HG02678 (cell line): ENCODE measurements around the gene SSR1.
"Not testable (repeated sequence)": the region's sequence is repeated elsewhere in the genome, so short reads cannot be mapped to it uniquely, and the experiment has no call there.

ENCODE experiments used
- ATAC-seq: cut with Tn5 transposase; IDR thresholded peaks from one replicate; pipeline ENCODE4 v1.9.1; 2021; ENCODE audit warnings: mild to moderate bottlenecking, moderate library complexity; ENCODE audit not compliant: unreplicated experiment

Gene SSR1

DNA sequence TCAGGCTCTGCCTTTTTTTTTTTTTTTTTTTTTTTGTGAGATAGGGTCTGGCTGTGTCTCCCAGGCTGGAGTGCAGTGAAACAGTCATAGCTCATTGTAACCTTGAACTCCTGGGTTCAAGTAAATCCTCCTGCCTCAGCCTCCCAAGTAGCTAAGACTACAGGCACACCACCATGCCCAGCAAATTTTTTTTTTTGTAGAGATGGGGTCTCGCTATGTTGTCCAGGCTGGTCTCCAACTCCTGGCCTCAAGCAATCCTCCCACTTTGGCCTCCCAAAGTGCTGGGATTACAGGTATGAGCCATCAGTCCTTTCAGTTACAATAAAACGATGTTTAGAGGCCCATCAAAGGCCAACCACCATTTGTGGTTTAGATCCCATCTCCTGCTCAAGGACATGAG lies 6.4 kb upstream of the SSR1 start:
- ATAC-seq, result not testable (repeated sequence)

DNA sequence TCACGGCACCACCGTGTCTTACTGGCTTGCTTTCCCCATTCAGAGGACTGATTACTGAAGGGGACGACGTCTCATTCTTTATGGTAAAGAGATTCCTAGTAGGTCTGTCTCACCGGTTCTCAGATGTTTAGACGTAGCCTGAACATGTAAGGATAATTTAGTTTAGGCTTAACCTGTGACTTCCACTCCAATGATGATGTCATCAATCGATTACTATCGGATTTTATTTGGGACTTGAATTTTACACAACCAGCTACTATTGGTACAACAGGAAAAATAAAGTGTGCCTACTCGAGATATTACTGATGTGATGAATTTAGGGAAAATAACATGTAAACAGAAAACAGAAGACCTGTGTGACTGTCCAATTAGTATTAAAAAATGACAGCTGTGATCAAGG lies 4.5 kb upstream of the SSR1 start:
- ATAC-seq, result no peak

DNA sequence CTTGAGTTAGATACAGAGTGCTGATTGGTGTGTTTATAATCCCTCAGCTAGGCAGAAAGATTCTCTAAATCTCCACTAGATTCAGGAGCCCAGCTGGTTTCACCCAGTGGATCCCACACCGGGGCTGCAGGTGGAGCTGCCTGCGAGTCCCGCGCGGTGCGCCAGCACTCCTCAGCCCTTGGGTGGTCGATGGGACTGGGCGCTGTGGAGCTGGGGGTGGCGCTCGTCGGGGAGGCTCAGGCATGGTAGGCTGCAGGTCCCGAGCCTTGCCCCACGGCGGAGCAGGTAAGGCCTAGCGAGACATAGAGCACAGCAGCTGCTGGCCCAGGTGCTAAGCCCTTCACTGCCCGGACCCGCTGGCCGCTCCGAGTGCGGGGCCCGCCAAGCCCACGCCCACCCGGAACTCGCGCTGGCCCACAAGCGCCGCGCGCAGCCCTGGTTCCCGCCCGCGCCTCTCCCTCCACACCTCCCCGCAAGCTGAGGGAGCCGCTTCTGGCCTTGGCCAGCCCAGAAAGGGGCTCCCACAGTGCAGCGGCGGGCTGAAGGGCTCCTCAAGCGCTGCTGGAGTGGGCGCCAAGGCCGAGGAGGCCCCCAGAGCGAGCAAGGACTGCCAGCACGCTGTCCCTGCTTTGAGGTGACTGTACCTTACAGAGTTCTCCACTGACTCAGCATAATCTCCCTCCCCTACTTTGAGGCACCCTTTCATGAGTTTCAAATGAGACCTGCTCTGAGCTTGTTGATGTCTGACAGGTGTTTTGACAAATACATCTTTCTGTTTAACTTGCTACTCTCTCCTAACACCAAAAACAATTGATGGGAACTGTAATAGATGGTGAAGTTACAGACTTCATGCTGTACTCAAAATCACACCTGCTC lies 3.9 kb upstream of the SSR1 start:
- no peak for ATAC-seq

DNA sequence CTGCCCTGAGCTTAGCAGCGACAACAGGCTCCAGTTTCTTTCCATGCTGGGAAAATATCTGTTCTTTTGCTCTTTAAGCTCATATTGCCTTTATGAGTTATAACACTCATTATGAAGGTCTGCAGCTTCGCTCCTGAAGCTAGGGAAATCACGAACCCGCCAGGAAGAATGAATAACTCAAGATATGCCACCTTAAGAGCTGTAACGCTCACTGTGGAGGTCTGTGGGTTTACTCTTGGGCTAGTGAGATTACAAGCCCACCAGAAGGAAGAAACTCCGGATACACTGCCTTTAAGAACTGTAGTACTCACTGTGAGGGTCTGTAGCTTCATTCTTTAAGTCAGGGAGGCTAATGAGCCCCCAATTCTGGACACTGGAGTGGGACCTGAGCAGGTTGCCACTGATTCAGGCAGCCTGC lies 3.0 kb upstream of the SSR1 start:
- no peak for ATAC-seq

DNA sequence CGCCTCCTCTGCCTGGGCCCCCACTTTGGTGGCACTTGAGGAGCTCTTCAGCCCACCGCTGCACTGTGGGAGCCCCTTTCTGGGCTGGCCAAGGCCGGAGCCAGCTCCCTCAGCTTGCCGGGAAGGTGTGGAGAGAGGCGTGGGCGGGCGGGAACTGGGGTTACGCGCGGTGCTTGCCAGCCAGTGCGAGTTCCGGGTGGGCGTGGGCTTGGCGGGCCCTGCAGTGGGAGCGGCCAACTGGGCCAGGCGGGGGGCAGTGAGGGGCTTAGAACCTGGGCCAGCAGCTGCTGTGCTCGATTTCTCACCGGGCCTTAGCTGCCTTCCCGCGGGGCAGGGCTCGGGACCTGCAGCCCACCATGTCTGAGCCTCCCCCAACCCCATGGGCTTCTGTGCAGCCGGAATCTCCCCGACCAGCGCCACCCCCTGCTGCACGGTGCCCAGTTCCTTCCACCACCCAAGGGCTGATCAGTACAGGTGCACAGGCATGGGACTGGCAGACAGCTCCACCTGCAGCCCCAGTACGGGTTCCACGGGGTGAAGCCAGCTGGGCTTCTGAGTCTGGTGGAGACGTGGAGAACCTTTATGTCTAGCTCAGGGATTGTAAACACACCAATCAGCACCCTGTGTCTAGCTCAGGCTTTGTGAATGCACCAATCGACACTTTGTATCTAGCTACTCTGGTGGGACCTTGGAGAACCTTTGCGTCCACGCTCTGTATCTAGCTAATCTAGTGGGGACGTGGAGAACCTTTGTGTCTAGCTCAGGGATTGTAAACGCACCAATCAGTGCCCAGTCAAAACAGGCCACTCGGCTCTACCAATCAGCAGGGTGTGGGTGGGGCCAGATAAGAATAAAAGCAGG lies 2.3 kb upstream of the SSR1 start:
- ATAC-seq, result not testable (repeated sequence)

DNA sequence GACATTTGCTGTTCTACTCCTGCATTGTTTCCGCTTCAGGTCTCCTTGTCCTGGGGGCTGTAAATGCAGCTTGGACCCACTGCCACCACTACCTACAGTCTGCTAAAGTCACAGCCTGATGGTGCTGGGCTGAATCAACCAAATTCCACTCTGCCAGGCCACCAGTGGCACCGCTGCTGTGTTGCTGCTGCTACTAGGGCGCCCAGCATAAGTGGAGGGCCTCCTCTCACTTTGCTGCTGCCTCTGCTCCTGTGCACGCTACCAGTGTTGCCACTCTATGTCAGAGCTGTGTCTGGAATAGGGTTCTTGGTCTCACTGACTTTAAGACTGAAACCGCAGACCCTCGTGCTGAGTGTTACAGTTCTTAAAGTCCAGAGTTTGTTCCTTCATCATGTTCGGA lies 1.4 kb upstream of the SSR1 start:
- ATAC-seq, result no peak

DNA sequence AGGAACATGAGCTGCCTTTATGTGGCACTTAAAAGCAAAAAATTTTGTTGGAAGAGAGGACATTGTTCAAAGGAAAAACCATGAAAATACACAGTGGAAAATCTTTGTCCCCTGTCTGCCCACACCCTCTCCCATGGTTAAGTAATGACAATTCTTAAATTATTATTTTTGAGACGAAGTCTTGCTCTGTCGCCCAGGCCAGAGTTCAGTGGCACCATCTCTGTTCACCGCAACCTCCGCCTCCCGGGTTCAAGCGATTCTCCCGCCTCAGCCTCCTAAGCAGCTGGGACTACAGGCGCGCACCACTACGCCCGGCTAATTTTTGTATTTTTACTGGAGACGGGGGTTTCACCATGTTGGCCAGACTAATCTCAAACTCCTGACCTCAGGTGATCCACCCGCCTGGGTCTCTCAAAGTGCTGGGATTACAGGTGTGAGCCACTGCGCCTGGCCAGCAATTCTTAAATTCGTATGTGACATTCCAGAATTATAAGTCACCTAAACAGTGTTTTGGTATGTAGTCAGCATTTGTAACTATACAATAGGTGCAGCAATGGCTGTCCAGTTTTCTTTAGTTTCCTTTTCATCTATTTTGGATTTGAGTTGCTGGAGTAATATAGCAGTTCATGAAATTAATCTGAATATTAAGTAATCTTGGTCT lies 636 bp upstream of the SSR1 start:
- ATAC-seq, result no peak

DNA sequence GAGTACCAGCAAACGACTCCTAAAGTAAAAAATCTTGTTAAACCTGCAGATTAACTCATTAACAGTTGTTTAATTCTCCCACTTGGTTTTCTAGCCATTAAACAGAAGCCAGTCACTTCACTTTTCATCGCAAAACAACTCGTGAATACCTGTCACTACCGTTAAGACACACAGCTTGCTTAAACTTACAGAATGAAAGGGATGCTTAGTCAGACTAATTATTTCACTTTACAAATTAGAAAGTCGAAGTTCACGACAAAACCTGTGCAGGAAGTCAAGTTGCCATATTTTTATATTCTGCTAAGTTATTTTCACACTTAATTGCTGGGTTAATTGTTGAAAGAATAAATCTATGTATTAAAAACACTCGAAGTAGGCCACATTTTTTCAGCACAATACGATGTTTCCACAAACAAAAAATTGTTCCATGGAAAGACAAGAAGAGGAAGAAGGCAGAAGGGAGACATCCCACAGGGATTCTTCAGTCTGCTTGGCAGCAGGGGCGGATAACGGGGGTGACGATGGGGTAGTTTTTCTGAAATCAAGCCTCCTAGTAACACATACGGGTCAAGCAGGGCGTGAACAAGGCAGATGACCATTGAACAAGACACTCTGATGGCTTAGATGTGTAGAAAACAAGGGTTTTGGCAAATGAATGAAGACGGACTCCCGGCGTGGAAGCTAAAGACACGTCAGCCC lies 933 bp downstream of the SSR1 start:
- no peak for ATAC-seq

DNA sequence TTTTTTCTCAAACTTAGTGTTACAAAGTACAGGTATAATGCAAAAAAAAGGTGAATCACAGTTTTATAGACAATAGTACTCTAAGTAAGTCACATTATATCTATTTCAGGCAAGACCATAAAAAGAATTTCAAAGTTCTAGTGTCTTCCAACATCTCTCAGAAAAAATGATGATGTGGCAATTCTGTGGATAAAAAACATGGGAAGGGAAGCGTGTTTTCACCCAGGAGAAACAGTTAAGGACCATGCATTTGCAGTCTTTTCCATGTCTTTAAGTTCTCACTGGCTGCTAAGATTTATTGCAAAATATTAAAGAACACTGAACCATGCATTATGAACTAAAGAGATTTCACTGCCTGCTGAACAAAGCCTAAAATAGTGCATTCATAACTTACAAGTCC lies 1.8 kb downstream of the SSR1 start:
- ATAC-seq, result no peak

DNA sequence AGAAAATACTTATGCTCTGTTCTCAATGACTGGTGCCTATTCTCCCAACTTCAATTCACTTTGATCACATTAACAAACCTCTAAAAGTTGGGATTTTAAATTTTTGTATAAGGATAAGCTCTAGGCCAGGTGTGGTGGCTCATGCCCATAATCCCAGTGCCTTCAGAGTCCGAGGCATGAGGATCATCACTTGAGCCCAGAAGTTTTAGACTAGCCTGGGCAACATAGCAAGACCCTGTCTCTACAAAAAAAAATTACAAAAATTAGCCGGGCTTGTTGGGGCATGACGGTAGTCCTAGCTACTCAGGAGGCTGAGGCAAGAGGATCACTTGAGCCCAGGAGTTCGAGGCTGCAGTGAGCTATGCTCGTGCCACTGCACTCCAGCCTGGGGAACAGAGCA lies 3.9 kb downstream of the SSR1 start:
- ATAC-seq, result no peak

DNA sequence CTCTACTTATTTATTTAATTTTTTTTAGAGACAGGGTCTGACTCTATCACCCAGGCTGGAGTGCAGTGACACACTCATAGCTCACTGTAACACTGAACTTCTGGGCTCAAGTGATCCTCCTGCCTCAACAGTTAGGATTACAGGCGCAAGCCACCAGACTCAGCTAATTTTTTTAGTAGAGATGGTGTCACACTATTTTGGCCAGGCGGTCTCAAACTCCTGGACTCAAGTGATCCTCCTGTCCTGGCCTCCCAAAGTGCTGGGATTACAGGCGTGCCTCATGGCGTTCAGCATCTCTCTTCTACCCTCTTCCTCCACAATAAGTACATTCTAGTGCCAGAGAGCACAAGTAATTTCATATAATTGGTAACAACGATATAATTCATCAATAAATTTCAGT lies 5.5 kb downstream of the SSR1 start:
- no peak for ATAC-seq

DNA sequence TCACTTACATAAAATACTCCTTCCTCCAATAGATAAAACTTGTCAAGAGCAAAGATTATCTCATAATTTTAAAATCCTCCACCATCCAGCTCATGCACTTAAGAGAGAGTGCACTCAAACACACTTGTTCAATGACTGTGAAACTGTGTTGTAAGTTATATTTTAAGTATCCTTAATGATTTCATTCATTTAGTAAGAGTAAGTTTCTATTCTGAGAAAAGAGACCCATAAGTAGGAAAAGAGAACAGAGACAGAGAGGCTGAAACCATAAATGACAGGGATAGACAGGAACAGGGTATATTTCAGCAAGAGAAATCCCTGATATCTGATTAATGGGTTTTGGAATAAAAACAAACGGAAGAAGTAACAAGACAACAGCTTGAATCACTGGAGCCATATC lies 8.2 kb downstream of the SSR1 start:
- ATAC-seq, result no peak

DNA sequence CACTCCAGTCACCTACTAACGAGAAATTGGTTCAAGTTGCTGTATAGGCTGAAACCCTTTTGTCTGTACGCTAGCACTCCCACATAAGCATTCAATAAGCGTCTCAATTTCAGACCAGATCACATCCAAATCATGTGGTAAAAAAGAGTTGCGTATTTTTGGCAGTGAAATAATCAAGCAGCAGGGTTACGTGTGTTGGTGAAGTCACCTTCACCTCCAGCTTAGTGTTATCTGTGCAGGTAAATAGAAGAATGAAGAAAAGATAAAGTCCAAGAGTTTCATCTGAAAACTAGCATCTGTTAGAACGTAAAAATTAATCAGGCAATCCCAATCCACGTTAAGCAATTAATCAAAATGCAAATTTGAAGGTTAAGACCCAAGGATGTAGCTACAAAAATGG lies 11.3 kb downstream of the SSR1 start:
- ATAC-seq, result no peak

DNA sequence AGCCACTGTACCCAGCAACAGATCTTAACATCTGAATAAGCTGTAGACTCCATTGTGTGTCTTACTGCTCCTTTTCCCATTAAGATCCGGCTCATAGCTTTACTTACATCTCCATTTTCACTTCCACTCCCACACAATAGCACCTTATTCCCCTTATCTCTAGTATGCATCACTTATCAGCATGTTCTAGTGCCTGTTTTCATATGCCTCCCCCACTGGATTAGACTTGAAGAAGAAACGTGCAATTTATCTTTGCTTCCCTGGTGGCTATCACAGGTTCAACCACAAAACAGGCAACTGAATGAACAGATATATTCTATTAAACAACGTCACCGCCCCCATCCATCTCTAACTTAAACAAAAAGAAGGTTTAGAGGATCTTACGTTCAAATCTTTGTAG lies 12.1 kb downstream of the SSR1 start:
- no peak for ATAC-seq

DNA sequence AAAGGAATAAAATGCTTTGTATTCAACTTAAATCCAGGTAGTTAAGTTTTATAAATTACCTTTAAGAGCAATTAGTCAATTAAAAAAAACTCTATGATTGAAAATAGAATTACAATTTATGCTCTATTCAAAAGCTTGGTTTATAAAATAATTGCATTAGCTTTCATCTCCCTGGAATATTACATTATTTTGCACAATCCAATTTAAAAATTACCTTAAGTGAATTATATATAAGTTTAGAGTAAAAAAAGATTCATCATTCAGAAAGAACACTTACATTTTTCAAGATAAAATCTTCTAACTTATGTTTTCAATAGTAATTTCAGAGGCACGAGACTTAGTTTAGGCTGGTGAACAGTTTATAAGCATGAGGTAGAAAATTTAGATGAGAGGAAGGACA lies 14.9 kb downstream of the SSR1 start:
- ATAC-seq, result no peak

DNA sequence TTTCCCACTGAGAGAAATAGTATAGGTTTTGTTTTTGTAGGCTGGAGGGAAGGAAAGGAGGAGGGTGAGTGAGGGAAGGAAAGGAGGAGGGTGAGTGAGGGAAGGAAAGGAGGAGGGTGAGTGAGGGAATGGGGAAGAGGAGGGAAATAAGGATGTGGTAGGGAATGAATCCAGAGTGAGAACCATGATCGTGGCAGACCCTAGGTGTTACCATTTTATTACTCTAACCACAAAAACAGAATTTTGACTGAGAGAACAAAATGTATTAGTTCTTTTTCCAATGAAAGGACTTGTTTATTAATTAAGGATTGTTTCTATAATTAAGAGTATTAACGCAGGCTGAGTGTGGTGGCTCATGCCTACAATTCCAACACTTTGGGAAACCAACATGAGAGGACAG lies 16.4 kb downstream of the SSR1 start:
- ATAC-seq, result no peak

DNA sequence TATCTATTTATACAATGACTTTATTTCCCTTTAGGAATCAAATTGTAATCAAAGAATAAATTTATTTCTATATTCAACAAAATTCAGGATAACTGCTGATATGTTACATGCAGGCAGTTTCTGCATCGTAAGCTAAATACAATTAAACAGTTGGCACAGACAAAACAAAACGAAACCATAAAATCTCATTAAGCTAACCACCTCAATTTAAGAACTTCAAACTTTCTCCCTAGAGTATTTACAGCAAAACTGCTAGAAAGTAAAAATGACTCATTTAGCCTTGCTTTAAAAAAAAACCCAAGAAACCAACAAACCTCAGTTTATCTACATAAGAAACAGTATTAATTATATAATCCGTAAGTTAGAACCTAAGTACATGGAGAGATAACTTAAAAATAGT lies 17.1 kb downstream of the SSR1 start:
- ATAC-seq, result no peak

DNA sequence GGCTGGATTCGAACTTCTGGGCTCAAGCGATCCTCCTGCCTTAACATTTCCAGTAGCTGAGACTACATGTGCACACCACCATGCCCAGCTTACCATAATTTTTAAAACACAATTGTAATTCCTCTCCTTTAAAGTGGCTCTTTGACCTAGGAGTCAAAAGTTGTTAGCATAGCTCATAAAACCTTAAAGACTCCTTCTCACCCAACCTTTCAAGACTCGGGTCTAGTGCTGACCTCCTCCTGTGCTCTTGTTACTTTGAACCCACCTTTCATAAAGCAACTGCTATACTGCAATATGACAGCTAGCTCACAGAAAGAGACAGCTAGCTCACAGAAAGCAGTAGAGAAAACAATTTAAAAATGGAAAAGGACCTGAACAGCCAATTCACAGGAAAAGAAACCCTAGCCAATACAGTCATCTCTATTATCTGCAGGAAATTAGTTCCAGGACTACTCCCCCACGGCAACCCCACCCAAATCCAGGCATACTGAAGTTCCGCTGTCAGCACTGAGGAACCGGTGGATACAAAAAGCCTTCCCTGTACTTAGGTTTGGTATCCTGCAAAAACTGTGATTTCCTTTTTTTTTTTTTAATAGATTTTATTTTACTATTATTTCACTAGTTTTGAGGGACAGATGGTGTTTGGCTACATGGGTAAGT lies 20.3 kb downstream of the SSR1 start:
- no peak for ATAC-seq

DNA sequence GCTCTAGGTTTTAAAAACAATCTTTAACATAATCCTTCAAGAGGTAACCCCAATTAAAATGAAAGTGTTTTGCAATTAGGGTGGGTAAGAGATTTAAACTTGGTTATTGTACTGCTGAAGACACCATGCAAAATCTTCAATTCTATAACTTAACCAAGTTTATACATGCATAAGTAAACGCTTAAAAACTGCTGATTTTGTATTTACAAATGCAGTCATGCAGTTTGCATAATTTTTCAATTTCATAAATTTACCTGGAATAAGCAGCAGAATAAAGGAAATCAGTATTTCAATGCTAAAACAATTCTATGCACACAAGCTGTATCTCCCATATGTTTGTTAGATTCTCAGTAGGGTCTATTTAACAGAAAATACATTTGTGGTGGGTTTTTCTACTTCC lies 22.9 kb downstream of the SSR1 start:
- ATAC-seq, result no peak

DNA sequence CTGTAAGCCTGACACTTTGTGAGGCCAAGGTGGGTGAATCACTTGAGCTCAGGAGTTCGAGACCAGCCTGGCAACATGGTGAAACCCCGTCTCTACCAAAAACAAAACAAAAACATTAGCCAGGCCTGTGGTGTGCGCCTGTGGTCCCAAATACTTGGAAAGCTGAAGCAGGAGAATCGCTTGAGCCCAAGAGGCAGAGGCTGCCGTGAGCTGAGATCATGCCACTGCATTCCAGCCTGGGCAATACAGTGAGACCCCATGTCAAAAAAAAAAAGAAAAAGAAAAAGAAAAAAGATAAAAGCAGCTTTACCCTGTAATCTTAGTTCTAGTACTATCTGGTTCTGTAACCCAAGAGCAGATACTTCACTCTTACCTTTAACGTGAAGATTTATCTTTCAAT lies 27.6 kb downstream of the SSR1 start:
- no peak for ATAC-seq

DNA sequence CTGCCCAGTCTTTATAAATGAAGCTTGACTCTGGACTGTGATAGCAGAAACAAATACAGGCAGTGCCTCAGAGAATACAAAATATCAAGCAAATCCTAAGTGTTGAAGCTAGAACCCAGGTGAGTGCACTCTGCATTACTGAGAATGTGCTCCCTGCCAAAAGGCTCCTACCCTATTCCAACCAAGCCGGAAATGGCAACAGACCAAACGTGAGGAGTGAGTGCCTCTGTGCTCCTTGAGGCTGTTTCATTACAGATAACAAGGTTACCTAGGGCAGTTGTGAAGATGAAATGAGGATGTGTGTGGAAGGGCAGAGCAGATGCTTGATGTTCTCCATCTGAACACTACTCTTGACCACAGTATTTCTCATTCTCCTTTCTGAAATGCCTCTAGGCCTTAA lies 29.3 kb downstream of the SSR1 start:
- ATAC-seq, result no peak
